ENCODE measurements around the gene RAB28. TPM values are rescaled to one million over a fixed set of nuclear protein-coding genes. Genes with fewer than 3 reads are reported as not detected.

RAB28 gene
- total and polyA plus RNA-seq, 9 of the 15 experiments (the other 6 are each of a cell fraction or from before 2014, with no cell fraction given): 6.7 to 40.4 (median 23.0) TPM

- TF ChIP-seq SMARCC2 (IDR thresholded peaks at IDR 0.05; ENCODE audit: low read depth) (no peak), ZNF551 (CRISPR knock-in tag; IDR thresholded peaks at IDR 0.05) (no peak), SOX6 (IDR thresholded peaks at IDR 0.05) (no peak), POLR3G (IDR thresholded peaks at IDR 0.05; ENCODE audit: extremely low read depth, insufficient read length, insufficient replicate concordance) (no peak), MBD1 (CRISPR knock-in tag; IDR thresholded peaks at IDR 0.05) (no peak), MCM7 (IDR thresholded peaks at IDR 0.05) (no peak), FUS (optimal IDR thresholded peaks at IDR 0.05; ENCODE audit: low read depth, low read length) (no peak), RBBP5 (IDR thresholded peaks at IDR 0.05; ENCODE audit: borderline replicate concordance, insufficient read depth, low read length, poor library complexity, severe bottlenecking) (peak; percentile 20), CAMTA2 (CRISPR knock-in tag; conservative IDR thresholded peaks at IDR 0.05) (no peak), SMARCB1 (IDR thresholded peaks at IDR 0.05; ENCODE audit: insufficient read length, low read depth) (no peak), USF2 (CRISPR knock-in tag; IDR thresholded peaks at IDR 0.05) (no peak), JUND (IDR thresholded peaks at IDR 0.05; ENCODE audit: borderline replicate concordance, low read depth, low read length) (peak; percentile 96), JUND (tag; IDR thresholded peaks at IDR 0.05; ENCODE audit: borderline replicate concordance, low read depth, low read length) (no peak), IRF9 (tag; IDR thresholded peaks at IDR 0.05) (no peak), ZNF124 (CRISPR knock-in tag; IDR thresholded peaks at IDR 0.05) (no peak), ZNF3 (CRISPR knock-in tag; IDR thresholded peaks at IDR 0.05) (no peak), DLX4 (CRISPR knock-in tag; IDR thresholded peaks at IDR 0.05) (no peak), PREB (CRISPR knock-in tag; IDR thresholded peaks at IDR 0.05) (no peak), MYC (IDR thresholded peaks at IDR 0.05; ENCODE audit: low read depth, low read length) (no peak), MYC (CRISPR knock-in tag; IDR thresholded peaks at IDR 0.05; ENCODE audit: borderline replicate concordance, low read depth) (no peak), ZBTB17 (CRISPR knock-in tag; IDR thresholded peaks at IDR 0.05) (0 out of 2 replicates have a peak, but pooled peaks have one; percentile 19), ID3 (CRISPR knock-in tag; IDR thresholded peaks at IDR 0.05) (no peak), ID3 (tag; IDR thresholded peaks at IDR 0.05) (no peak), ETV5 (CRISPR knock-in tag; IDR thresholded peaks at IDR 0.05; ENCODE audit: low read depth) (no peak; the same call in 1 of the 2 replicates), ZFP30 (CRISPR knock-in tag; IDR thresholded peaks at IDR 0.05; ENCODE audit: borderline replicate concordance) (no peak)
These were observed at the start of gene RAB28 (continued) for GRCh38 chr4:13484122-13484748.
